ENCODE measurements around the gene CMTM1.
A peak's percentile ranks its signal among the peaks of the same experiment; 100 is the strongest.

CMTM1 gene

DNA sequence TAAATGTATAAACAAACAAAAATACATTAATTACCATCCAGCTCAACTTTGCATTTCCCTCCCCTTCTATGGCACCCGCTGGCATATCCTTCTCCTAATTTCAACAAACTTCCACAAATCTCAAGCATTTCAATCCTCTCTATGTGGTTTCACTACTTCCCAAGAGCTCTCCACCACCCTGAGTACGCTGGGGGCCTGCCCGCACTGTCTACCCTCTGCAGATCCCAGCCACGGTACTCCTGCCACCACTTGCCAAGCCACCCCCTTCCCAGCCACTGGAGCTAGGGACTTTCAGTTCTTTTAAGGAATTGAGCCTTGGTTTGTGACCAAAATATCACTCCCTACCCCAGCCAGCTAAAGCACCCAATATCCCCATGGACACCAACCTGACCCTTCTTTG lies 18.2 kb upstream of the CMTM1 start:
- no peak overlapping the region for H3K4me3 ChIP-seq (ENCODE audit: low read depth, low read length)
- TF ChIP-seq, protein P1, sequence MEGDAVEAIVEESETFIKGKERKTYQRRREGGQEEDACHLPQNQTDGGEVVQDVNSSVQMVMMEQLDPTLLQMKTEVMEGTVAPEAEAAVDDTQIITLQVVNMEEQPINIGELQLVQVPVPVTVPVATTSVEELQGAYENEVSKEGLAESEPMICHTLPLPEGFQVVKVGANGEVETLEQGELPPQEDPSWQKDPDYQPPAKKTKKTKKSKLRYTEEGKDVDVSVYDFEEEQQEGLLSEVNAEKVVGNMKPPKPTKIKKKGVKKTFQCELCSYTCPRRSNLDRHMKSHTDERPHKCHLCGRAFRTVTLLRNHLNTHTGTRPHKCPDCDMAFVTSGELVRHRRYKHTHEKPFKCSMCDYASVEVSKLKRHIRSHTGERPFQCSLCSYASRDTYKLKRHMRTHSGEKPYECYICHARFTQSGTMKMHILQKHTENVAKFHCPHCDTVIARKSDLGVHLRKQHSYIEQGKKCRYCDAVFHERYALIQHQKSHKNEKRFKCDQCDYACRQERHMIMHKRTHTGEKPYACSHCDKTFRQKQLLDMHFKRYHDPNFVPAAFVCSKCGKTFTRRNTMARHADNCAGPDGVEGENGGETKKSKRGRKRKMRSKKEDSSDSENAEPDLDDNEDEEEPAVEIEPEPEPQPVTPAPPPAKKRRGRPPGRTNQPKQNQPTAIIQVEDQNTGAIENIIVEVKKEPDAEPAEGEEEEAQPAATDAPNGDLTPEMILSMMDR (IDR thresholded peaks at IDR 0.05; ENCODE audit: borderline replicate concordance, insufficient read depth, low read depth, low read length), result no peak

DNA sequence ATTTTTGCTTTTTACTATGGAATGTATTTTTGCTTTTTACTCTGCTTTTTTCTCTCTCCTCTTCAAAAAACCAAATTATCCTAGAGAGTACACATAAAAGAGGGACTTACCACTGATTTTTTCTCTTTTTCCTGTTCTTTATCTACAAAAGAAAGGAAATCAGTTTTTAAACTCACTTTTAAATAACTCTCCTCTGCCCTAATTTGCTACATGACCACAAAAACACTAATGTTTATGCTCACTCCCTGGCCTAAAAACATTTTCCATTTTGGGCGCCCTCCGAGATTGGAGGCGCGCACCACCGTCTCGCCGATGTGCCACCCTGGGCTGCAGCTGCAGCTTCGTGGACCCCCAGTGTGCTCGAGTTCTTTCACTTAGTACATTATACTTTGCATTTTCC lies 17.4 kb upstream of the CMTM1 start:
- TF ChIP-seq, protein P1 (IDR thresholded peaks at IDR 0.05; ENCODE audit: borderline replicate concordance, insufficient read depth, low read depth, low read length), result no peak
- H3K4me3 ChIP-seq (ENCODE audit: low read depth, low read length), result no peak overlapping the region

DNA sequence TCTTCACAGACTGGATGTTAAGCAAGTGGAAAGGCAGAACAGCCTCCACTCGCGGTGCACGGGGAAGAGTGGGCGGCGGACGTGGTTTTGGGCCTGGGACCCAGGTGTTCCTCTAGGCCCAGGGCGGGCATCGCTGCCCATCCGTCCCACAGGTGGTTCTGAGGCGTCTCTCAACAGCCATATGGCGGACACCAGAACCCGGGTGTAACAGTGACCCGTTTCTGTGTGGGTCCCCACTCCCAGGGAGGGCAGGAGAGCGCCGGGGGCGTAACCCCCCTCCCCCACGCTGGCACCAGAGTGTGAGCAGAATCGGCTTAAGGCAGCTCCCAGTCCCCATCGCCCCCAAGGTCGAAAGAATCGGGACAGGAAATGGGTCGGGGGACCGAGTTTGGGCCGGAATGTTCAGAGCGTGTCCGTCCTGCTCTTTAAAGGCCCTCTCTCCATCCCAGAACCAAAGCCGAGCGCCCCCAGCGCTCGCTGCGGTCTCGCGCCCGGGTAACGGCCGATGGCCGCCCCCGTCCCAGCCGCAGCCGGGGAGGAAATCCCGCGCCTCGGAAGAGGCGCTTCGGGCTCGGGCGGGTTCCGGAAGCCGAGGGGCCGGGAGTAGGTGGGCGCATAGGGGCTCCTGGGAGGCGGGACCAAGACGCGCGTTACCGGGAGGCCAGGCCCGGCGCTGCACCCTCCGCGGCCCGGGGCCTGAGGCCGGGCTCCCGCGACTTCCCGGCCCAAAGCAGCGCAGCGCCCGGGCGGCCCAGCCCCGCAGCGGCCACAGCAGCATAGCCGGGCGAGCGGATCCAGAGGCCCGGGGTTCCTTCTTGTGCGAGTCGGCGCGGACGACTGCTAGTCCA lies 16.7 kb upstream of the CMTM1 start, which contains the start of gene TK2:
TK2 (minus strand) TSS at position 839 of the 848 bp plus-strand sequence; CDS start at position 778, 61 bp downstream.
- TF ChIP-seq, protein P1 (IDR thresholded peaks at IDR 0.05; ENCODE audit: borderline replicate concordance, insufficient read depth, low read depth, low read length), result peak; percentile 19; the same call in 1 of the 2 replicates
- peak within 1 kb of the TSS; percentile 55 for H3K4me3 ChIP-seq (ENCODE audit: low read depth, low read length)

DNA sequence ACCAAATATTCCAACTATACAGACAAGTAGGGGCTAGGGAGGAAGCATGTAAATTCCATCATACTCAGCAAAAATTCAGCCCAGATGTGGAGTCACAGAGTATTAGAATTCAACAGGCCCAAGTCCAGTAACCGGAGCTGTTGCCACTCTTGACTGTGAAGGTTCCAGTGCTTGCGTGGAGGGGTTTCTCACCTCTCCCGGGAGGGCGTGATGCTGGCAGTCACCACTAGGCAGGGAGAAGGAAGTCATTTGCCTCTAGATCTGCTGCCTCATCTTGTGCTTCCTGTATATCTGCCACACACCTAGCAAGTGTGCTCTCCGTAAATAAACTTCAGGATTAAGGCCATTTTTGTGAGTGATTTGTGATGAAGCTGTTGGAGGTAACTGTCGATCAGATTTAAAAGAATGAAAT lies 14.9 kb upstream of the CMTM1 start:
- H3K4me3 ChIP-seq (ENCODE audit: low read depth, low read length), result no peak overlapping the region
- TF ChIP-seq, protein P1 (IDR thresholded peaks at IDR 0.05; ENCODE audit: borderline replicate concordance, insufficient read depth, low read depth, low read length), result peak; percentile 61

DNA sequence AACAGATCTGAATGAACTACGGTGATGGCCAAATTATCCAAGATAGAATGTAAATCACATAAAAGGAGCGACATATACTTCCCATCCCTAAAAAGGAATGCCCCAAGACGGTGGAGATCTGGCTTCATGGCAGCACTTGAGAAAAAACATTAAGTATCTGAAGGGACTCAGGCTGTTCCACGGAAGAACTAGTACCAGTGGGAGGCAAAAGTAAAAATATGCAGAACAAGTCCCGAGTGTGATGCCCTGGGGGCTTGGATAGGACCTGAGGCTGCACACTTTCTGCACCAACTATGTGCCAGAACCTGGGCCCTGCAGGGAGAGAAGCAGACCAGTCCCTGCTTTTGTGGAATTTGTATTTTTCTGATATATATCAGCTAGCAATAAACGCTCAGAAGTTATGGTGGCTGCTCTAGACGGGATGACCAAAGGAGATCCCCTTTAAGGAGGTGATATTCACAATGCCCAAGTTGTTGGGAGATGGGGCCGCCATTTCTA lies 14.4 kb upstream of the CMTM1 start:
- TF ChIP-seq, protein P1 (IDR thresholded peaks at IDR 0.05; ENCODE audit: borderline replicate concordance, insufficient read depth, low read depth, low read length), result no peak
- peak overlapping the region; percentile 58 for H3K4me3 ChIP-seq (ENCODE audit: low read depth, low read length)

DNA sequence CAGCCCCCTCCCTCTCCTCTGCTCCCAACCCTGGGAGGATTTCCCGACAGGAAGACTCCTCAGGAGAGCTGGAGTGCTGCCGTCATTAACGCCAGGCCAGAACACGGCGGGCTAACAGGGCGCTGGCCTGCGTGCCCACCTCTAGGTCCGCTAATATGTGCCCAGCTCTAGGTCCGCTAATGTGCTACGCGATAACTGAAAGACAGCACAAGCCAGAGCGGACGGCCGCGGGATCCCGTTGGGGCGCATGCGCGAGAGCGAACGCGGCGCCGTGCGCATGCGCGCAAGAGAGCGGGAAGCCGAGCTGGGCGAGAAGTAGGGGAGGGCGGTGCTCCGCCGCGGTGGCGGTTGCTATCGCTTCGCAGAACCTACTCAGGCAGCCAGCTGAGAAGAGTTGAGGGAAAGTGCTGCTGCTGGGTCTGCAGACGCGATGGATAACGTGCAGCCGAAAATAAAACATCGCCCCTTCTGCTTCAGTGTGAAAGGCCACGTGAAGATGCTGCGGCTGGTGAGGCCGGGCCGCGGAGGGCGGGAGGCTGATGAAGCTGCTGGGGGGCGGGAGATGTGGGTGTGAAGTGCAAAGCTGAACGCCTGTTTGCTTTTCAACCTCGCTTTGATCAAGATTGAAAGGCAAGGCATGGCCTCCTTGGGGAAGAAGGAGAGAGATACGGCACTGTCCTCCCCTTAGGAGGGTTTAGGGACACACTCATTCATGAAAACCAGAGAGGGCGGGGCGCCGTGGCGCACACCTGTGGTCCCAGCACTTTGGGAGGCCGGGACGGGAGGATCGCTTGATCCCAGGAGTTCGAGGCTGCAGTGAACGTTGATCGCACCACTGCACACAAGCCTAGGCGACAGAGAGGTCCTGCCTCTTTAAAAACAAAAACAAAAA lies 13.7 kb upstream of the CMTM1 start, which contains the start of gene CKLF:
CKLF (plus strand) TSS at position 291 of the 892 bp plus-strand sequence; CDS start at position 431, 140 bp downstream.
- TF ChIP-seq, protein P1 (IDR thresholded peaks at IDR 0.05; ENCODE audit: borderline replicate concordance, insufficient read depth, low read depth, low read length), result no peak
- H3K4me3 ChIP-seq (ENCODE audit: low read depth, low read length), result peak within 1 kb of the TSS; percentile 58

Measured in GM12875 (cell line).